Immature natural killer cell (primary cell): Measurements from ENCODE around the gene SMARCD2. TPM values are rescaled to one million over a fixed set of nuclear protein-coding genes. Genes with fewer than 3 reads are reported as not detected.
A peak's percentile ranks its signal among the peaks of the same experiment; 100 is the strongest.
"Not testable (repeated sequence)": the region's sequence is repeated elsewhere in the genome, so short reads cannot be mapped to it uniquely, and the experiment has no call there.

Source experiments
- DNase-seq, 3 donors: peaks; one replicate each; pipeline ENCODE4 v3.0.0; 2022; ENCODE audit warnings: mixed read lengths in 1 of 3
- H3K27ac Mint-ChIP-seq, 6 donors: one replicate each; pipeline ENCODE4 v1.8.0; 2020; ENCODE audit warnings: mixed read lengths in 6 of 6, mild to moderate bottlenecking in 5 of 6, inconsistent platforms in 4 of 6, moderate library complexity in 3 of 6
- H3K27me3 Mint-ChIP-seq, 3 donors: one replicate each; pipeline ENCODE4 v1.8.0; 2020 to 2021; ENCODE audit warnings: low read depth in 3 of 3, mild to moderate bottlenecking in 3 of 3, mixed read lengths in 3 of 3, moderate library complexity in 3 of 3, inconsistent platforms in 1 of 3
- H3K36me3 Mint-ChIP-seq, 3 donors: one replicate each; pipeline ENCODE4 v1.8.0; 2020; ENCODE audit warnings: mixed read lengths in 3 of 3, inconsistent platforms in 2 of 3, mild to moderate bottlenecking in 2 of 3
- H3K4me1 Mint-ChIP-seq, 2 donors: one replicate each; pipeline ENCODE4 v1.8.0; 2020; ENCODE audit warnings: inconsistent platforms in 2 of 2, mild to moderate bottlenecking in 2 of 2, mixed read lengths in 2 of 2, moderate library complexity in 1 of 2
- H3K4me3 Mint-ChIP-seq, 5 donors: one replicate each; pipeline ENCODE4 v1.8.0; 2020; ENCODE audit warnings: mild to moderate bottlenecking in 5 of 5, mixed read lengths in 5 of 5, inconsistent platforms in 3 of 5, moderate library complexity in 3 of 5
- H3K9me3 Mint-ChIP-seq, 6 donors: one replicate each; pipeline ENCODE4 v1.8.0; 2020; ENCODE audit warnings: mild to moderate bottlenecking in 6 of 6, mixed read lengths in 6 of 6, inconsistent platforms in 4 of 6, moderate library complexity in 3 of 6
- polyA plus RNA-seq, 3 donors: library from polyadenylated mRNA; unstranded; fragments of 300-500 nt; fragmentation: Illumina TruSeq; gene quantifications; one replicate each; pipeline ENCODE4 v1.2.3, GENCODE V29; 2021

The SMARCD2 gene
- polyA plus RNA-seq, 3 donors from 2014 or later: 77.9 to 83.7 (median 82.9) TPM

DNA sequence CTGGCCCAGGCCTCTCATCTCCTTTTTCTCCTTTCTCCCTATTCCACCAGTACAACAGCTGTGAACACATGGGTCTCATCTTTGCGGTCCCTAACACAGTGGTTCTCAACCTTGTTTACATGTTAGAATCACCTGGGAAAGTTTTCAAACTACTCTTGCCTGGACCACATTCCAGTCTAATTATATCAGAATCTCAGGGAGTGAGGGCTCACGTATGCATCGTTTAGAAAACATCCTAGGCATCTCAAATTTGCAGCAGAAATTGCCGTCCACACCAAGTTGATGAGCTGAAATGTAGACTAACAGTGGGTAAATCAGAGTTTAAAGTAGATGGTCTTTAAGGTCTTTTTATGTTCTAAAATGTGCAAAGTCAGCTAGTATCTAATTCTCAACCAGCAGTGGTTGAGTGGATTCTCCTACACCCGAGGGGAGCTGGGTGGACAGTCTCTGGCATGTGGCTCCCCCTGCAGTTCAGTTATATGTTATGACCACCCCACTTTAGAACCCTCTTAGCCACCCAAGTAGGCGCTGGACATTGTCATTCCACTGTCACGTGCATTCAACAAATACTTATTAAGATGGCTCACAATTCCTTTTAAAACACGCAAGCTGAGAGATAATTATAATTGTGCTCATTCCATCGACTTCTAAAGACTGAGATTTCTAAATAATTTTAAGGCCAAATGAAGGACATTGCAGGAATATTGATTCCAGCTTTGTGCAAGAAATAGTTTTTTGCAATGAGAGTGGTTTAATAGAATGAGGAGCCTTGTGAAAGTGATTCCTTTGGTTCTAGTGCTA lies 27.2 kb upstream of the SMARCD2 start:
- not testable (repeated sequence) for H3K27me3 Mint-ChIP-seq, H3K4me3 Mint-ChIP-seq, H3K4me1 Mint-ChIP-seq, H3K27ac Mint-ChIP-seq, H3K36me3 Mint-ChIP-seq, H3K9me3 Mint-ChIP-seq, DNase-seq

DNA sequence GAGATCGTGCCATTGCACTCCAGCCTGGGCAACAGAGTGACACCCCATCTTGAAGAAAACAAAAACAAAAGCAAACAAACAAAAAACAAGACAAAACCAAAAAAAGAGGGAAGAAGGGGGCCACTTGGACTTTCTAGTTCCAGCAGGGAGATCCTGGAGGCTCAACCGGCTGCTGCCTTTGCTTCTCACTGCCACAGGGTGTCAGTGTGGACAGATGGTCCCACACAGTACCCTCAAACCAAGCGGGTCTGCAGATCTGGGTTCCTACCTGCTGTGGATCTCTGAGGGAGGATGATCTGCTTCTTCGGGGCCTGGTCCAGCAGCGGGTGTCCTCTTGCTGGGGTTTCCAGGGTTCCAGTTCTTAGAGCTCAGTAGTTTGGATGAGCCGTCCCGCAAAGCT lies 24.1 kb upstream of the SMARCD2 start:
- H3K4me1 Mint-ChIP-seq, H3K4me3 Mint-ChIP-seq, H3K27me3 Mint-ChIP-seq, H3K9me3 Mint-ChIP-seq, H3K36me3 Mint-ChIP-seq, DNase-seq, H3K27ac Mint-ChIP-seq: not testable (repeated sequence)

DNA sequence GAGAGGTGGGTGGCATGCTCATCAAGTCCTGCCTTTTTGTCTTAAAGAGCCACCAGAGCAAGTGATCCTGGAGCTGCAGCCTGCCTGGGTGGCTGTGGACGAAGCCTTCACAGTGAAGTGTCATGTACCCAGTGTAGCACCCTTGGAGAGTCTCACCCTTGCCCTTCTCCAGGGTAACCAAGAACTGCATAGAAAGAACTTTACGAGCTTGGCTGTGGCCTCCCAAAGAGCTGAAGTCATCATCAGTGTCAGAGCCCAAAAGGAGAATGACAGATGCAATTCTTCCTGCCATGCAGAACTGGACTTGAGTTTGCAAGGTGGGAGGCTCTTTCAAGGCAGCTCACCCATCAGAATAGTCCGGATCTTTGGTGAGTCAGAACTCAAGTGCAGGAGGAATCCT lies 16.8 kb upstream of the SMARCD2 start:
- no peaks in the 10 kb centered on the region for H3K36me3 Mint-ChIP-seq
- H3K27ac Mint-ChIP-seq: no peak overlapping the region
- no peaks in the 10 kb centered on the region for H3K4me1 Mint-ChIP-seq
- no peaks in the 10 kb centered on the region for H3K9me3 Mint-ChIP-seq
- no peak for DNase-seq
- no peaks in the 10 kb centered on the region for H3K27me3 Mint-ChIP-seq
- no peak overlapping the region for H3K4me3 Mint-ChIP-seq

DNA sequence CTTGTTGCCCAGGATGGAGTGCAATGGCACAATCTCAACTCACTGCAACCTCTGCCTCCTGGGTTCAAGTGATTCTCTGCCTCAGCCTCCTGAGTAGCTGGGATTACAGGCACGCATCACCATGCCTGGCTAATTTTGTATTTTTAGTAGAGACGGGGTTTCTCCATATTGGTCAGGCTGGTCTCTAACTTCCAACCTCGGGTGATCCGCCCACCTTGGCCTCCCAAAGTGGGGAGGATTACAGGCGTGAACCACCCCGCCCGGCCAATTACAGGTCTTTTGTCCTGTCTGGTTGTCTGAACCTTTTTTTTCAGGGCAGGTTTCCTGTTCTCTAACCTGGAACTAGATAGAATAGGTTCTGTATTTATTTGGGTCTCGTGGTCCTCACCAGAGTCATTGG lies 13.9 kb upstream of the SMARCD2 start:
- H3K4me3 Mint-ChIP-seq, DNase-seq, H3K36me3 Mint-ChIP-seq, H3K27me3 Mint-ChIP-seq, H3K4me1 Mint-ChIP-seq, H3K9me3 Mint-ChIP-seq, H3K27ac Mint-ChIP-seq: not testable (repeated sequence)

DNA sequence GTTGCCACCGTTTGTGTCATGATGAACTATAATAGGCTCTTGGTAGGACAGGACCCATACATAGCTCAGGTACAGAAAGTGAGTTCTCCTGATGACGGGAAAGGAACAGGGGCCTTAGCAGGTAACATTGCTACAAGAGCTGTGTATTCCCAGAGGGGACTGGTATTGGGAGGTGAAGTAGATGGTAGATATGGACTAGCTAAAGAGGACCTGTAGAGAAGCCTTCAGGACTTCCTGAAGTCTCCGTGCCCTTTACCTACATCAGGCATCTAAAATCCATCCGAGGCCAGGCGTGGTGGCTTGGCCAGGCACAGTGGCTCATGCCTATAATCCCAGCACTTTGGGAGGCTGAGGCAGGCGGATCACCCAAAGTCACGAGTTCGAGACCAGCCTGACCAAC lies 12.7 kb upstream of the SMARCD2 start:
- no peak for DNase-seq
- H3K4me1 Mint-ChIP-seq: no peaks in the 10 kb centered on the region
- H3K27ac Mint-ChIP-seq: no peak overlapping the region
- no peaks in the 10 kb centered on the region for H3K36me3 Mint-ChIP-seq
- H3K9me3 Mint-ChIP-seq: no peaks in the 10 kb centered on the region
- H3K4me3 Mint-ChIP-seq: no peak overlapping the region
- H3K27me3 Mint-ChIP-seq: no peaks in the 10 kb centered on the region

DNA sequence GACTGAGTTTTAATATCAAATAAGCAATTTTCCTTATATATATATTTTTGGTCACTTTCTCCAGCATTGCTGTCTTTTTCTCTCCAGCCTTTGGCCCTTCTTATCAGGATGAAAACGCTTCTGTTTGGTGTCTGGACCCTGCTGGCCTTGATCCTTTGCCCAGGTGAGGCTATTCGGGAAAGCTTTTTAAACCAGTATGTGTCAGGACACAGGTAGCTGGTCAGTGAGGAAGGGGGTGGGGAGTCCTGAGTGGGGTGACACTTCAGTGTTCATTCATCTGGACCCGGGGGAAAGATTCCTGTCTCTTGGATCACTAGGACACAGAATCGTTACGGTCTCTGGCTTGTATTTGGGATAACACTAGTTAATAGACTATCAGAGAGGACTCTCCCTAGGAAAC lies 12.2 kb upstream of the SMARCD2 start:
- DNase-seq: no peak
- Mint-ChIP-seq H3K27me3 (no peaks in the 10 kb centered on the region), H3K36me3 (no peaks in the 10 kb centered on the region), H3K27ac (no peak overlapping the region), H3K4me3 (no peak overlapping the region), H3K4me1 (no peaks in the 10 kb centered on the region), H3K9me3 (no peaks in the 10 kb centered on the region)

DNA sequence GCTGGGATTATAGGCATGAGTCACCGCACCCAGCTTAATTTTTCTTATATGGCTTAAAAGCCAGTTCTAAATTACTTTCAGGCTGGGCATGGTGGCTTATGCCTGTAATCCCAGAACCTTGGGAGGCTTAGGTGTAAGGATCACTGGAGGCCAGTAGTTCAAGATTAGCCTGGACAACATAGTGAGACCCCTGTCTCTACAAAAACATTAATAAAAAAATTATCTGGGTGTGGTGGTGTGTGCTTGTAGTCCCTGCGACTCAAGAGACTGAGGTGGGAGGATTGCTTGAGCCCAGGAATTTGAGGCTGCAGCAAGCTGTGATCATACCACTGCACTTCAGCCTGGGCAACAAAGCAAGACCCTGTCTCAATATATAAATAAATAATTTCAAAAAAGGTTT lies 10.8 kb upstream of the SMARCD2 start:
- Mint-ChIP-seq H3K36me3 (no peaks in the 10 kb centered on the region), H3K9me3 (peaks cover 0 to 2% (median 0%) of the 10 kb centered on the region in 6 donors), H3K27me3 (peaks cover 3 to 4% (median 3%) of the 10 kb centered on the region in 3 donors), H3K27ac (peak overlapping the region in 1 of 6 donors; percentile 17), H3K4me1 (peaks cover 8 to 9% of the 10 kb centered on the region in 2 donors), H3K4me3 (no peak overlapping the region)
- DNase-seq: no peak

DNA sequence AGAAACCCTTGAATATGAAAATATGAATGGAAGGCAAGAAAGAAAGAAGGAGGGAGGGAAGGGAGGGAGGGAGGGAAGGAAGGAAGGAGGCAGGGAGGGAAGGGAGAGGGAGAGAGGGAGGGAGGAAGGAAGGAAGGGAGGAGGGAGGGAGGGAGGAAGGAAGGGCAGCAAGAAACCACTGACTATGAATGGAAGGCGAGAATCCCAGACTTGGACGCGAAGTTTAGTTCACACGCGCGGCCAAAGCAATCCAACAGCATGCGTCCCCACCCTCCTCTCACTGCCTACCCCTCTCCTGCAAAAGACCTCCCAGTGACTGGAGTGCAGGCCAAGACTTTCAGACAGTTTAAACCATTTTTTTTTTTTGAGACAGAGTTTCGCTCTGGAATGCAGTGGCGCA lies 7.9 kb upstream of the SMARCD2 start:
- DNase-seq: no peak
- H3K9me3 Mint-ChIP-seq: peaks cover 0 to 2% (median 0%) of the 10 kb centered on the region in 6 donors
- H3K27me3 Mint-ChIP-seq: peaks cover 4 to 7% (median 5%) of the 10 kb centered on the region in 3 donors
- no peaks in the 10 kb centered on the region for H3K36me3 Mint-ChIP-seq
- H3K4me3 Mint-ChIP-seq: peak overlapping the region in 1 of 5 donors; percentile 38
- H3K27ac Mint-ChIP-seq: no peak overlapping the region
- H3K4me1 Mint-ChIP-seq: peaks cover 15 to 16% of the 10 kb centered on the region in 2 donors

DNA sequence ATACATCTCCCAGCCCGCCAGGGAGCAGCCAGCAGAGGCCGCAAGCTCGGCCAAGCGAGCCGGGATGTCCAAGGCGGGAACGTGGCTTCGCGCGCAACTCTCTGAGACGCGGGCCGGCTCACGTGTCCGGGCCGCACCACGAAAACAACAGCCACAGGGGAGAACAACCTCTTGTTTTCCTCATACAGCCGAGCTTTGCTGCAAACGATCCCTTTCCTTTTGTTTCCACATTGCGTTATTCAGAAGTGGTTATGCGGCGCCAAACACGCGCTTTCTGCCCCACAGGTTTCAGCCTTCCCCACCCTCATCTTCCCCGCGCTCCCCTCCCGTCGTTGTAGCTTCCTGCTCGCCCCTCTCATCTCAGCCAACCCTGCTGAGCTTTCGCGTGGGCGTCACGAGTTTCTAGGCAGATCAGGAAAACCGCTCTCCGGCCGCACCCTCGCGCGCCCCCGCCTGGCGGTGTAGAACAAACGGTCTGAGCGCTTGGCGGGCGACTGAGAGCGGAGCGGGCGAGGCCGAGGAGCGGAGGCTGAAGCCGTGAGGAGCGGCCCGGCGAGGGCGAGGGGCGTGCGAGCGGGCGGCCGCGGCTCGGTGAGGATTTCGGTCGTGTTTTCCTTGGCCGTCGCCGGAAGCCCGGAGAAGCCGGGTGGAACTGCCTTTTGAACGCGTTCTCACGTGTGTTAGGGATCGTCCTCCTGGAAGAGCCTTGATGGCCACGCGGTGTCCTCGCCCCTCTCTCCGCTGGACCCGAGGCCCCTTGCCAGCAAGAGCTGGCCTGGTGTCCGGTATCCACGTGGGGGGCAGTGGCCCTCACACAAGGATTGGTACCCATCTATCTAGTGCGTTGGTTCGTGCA lies 6.6 kb upstream of the SMARCD2 start:
- H3K36me3 Mint-ChIP-seq: no peaks in the 10 kb centered on the region
- H3K9me3 Mint-ChIP-seq: peaks cover 0 to 2% (median 0%) of the 10 kb centered on the region in 6 donors
- DNase-seq: peak; percentile 93 to 95 (median 94)
- peak overlapping the region; percentile 77 to 91 (median 88) for H3K4me3 Mint-ChIP-seq
- H3K27ac Mint-ChIP-seq: peak overlapping the region; percentile 90 to 97 (median 96)
- H3K27me3 Mint-ChIP-seq: peaks cover 4 to 7% (median 5%) of the 10 kb centered on the region in 3 donors
- peaks cover 19% of the 10 kb centered on the region in 2 donors for H3K4me1 Mint-ChIP-seq

DNA sequence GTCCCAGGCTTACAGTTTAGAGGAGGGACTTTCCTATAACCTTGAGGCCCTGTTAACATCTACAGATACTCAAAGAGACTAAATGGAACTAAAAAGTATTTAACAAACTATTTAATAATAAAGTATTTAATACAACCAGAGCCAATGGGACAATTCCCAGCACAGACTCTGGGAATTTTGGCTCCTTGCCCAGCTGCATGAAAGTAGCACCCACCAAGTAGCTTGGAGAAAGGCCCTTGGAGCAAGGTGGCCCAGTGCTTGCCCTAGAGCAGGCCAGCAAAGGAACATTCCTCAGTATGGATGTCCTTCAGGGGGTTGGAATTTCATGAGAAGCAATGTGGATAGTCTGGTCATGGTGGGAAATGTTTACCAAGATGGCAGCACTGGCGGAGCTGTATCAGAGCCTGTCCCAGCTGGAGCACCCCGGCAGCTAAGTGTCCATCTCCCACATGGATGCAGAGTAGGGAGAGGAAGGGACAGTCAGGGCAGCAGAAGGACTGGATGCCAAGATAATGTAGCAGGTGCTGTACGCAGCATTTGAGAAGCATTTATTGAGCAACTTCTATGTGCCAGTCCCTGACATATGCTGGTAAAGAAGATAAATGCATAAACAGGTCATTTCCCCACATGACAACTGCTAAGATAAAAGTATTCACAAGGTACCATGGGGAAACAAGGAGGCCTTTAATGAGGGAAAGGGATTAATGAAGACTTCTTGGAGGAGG lies 5.2 kb upstream of the SMARCD2 start:
- Mint-ChIP-seq H3K4me1 (peaks cover 26 to 27% of the 10 kb centered on the region in 2 donors), H3K27ac (peak overlapping the region in 5 of 6 donors; percentile 80 to 90 (median 81)), H3K4me3 (peak overlapping the region; percentile 56 to 91 (median 83)), H3K9me3 (peaks cover 0 to 2% (median 0%) of the 10 kb centered on the region in 6 donors), H3K36me3 (no peaks in the 10 kb centered on the region), H3K27me3 (peaks cover 4 to 10% (median 7%) of the 10 kb centered on the region in 3 donors)
- DNase-seq: no peak

DNA sequence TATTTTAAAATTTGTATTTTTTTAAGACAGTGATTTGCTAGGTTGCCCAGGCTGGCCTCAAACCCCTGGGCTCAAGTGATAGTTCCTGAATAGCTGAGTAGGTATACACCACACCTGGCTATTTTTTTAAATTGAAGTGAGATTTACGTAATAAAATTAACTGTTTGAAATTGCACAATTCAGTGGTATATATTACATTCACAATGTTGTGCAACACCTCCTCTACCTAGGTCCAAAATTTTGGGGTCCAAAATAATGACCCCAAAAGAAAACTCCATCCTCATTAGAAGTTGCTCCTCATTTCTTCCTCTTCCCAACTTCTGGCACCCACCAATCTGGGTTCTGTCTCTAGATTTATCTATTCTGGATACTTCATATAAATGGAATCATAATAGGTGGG lies 3.0 kb upstream of the SMARCD2 start:
- Mint-ChIP-seq H3K9me3 (peaks cover 0 to 2% (median 0%) of the 10 kb centered on the region in 6 donors), H3K36me3 (no peaks in the 10 kb centered on the region), H3K4me1 (peaks cover 42 to 43% of the 10 kb centered on the region in 2 donors), H3K4me3 (no peak overlapping the region), H3K27ac (peak overlapping the region in 2 of 6 donors; percentile 16 to 49), H3K27me3 (peaks cover 6 to 15% (median 9%) of the 10 kb centered on the region in 3 donors)
- DNase-seq: no peak

DNA sequence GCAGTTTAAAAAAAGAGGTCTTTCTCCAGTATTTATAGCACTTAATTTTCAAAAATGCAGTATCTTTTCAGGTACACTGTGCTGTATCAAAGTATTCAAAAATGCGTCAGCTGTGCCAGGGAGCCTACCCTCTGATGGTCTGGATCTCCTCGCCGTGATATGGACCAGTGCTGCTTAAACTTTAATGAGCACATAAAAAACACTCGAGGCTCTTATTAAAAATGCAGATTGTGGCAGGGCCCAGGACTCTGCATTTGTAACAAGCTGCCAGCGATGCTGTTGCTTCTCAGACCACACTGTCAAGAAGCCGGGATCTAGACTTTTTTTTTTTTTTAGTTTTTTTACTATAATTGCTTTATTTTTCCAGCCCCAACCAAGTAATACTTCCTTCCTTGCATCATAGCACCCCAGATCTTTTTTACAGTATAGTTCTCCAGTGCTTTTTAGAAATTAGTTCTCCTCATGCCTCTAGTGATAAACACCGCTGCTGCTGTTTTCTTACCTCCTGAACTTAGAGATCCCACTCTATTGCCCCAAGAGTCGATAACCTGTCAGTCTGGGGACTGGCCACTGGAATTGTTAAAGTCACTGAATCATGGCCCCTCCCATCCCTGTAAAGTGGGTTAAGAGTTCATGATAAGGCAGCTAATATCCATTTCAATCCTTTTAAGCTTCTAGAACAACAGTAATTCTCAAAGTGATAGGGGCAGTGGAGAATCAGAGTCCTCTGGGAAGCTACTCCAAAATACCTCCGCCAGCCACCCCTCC lies 1.6 kb upstream of the SMARCD2 start:
- H3K4me1 Mint-ChIP-seq: peaks cover 46 to 48% of the 10 kb centered on the region in 2 donors
- DNase-seq: no peak
- H3K36me3 Mint-ChIP-seq: no peaks in the 10 kb centered on the region
- peak overlapping the region; percentile 85 to 92 (median 91) for H3K27ac Mint-ChIP-seq
- H3K9me3 Mint-ChIP-seq: no peaks in the 10 kb centered on the region
- H3K4me3 Mint-ChIP-seq: peak overlapping the region; percentile 84 to 89 (median 85)
- H3K27me3 Mint-ChIP-seq: peaks cover 3 to 15% (median 11%) of the 10 kb centered on the region in 3 donors

DNA sequence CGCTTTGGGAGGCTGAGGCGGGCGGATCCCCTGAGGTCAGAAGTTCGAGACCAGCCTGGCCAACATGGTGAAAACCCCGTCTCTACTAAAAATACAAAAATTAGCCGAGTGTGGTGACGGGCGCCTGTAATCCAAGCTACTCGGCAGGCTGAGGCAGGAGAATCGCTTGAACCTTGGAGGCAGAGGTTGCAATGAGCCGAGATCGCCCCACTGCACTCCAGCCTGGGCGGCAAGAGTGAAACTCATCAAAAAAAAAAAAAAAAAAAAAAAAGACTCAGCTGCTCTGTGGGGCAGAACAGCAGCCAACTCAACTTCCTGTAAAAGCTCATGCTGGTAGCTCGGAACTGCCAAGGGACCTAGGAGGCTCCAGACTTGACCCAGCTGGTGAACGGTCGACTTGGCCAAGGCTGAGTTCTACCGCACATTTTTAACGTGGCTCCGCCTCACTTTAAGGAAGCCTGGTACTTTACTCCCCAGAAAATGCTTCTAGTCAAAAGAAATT lies 953 bp upstream of the SMARCD2 start:
- peak; percentile 32 to 53 (median 48) for DNase-seq
- Mint-ChIP-seq H3K4me1 (peaks cover 44 to 50% of the 10 kb centered on the region in 2 donors), H3K4me3 (peak overlapping the region; percentile 84 to 89 (median 85)), H3K27ac (peak overlapping the region; percentile 85 to 92 (median 91)), H3K27me3 (peaks cover 2 to 13% (median 8%) of the 10 kb centered on the region in 3 donors)
- H3K36me3 Mint-ChIP-seq, H3K9me3 Mint-ChIP-seq: not testable (repeated sequence)
